ENCODE data around the gene FOXK2.

DNA sequence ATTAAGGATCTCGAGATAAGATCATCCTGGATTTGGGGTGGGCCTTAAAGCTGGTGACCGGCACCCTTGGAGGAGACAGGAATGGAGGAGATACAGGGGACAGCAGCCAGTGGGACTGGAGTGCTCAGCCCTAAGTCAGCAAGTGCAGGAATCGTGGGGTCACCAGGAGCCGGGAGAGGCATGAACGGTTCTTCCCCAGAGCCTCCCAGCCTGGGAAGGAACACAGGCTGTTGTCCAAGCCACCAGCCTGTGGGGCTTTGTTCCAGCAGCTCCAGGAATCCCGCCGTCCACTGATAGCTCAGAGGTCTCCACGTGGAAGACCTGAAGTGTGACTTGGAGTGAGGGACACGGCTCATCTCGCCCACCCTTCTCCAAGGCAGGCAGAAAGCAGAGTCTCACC lies 131.2 kb downstream of the FOXK2 start:
- TF ChIP-seq EP300 (IDR thresholded peaks at IDR 0.05) (no peak), HOXA7 (CRISPR knock-in tag; IDR thresholded peaks at IDR 0.05) (no peak), RNF2 (IDR thresholded peaks at IDR 0.05; ENCODE audit: borderline replicate concordance, low read depth) (no peak), POLR2A (IDR thresholded peaks at IDR 0.05; ENCODE audit: low read length) (no peak), PHF8 (IDR thresholded peaks at IDR 0.05; ENCODE audit: borderline replicate concordance, low read depth) (no peak), HDAC2 (IDR thresholded peaks at IDR 0.05) (no peak)
- TF ChIP-seq, protein P1, sequence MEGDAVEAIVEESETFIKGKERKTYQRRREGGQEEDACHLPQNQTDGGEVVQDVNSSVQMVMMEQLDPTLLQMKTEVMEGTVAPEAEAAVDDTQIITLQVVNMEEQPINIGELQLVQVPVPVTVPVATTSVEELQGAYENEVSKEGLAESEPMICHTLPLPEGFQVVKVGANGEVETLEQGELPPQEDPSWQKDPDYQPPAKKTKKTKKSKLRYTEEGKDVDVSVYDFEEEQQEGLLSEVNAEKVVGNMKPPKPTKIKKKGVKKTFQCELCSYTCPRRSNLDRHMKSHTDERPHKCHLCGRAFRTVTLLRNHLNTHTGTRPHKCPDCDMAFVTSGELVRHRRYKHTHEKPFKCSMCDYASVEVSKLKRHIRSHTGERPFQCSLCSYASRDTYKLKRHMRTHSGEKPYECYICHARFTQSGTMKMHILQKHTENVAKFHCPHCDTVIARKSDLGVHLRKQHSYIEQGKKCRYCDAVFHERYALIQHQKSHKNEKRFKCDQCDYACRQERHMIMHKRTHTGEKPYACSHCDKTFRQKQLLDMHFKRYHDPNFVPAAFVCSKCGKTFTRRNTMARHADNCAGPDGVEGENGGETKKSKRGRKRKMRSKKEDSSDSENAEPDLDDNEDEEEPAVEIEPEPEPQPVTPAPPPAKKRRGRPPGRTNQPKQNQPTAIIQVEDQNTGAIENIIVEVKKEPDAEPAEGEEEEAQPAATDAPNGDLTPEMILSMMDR (IDR thresholded peaks at IDR 0.05) = no peak
- TF ChIP-seq, protein P2, sequence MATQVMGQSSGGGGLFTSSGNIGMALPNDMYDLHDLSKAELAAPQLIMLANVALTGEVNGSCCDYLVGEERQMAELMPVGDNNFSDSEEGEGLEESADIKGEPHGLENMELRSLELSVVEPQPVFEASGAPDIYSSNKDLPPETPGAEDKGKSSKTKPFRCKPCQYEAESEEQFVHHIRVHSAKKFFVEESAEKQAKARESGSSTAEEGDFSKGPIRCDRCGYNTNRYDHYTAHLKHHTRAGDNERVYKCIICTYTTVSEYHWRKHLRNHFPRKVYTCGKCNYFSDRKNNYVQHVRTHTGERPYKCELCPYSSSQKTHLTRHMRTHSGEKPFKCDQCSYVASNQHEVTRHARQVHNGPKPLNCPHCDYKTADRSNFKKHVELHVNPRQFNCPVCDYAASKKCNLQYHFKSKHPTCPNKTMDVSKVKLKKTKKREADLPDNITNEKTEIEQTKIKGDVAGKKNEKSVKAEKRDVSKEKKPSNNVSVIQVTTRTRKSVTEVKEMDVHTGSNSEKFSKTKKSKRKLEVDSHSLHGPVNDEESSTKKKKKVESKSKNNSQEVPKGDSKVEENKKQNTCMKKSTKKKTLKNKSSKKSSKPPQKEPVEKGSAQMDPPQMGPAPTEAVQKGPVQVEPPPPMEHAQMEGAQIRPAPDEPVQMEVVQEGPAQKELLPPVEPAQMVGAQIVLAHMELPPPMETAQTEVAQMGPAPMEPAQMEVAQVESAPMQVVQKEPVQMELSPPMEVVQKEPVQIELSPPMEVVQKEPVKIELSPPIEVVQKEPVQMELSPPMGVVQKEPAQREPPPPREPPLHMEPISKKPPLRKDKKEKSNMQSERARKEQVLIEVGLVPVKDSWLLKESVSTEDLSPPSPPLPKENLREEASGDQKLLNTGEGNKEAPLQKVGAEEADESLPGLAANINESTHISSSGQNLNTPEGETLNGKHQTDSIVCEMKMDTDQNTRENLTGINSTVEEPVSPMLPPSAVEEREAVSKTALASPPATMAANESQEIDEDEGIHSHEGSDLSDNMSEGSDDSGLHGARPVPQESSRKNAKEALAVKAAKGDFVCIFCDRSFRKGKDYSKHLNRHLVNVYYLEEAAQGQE (IDR thresholded peaks at IDR 0.05) = no peak
